Upper lobe of left lung (tissue), 4 donors: ENCODE results near the gene SPPL2A.

Source experiments
- CTCF ChIP-seq, 6 experiments: fragments of 450-650 bp in 4 of 6; fragments of 200-600 bp in 2 of 6; sonication (generic) in 2 of 6; IDR thresholded peaks; one replicate each; pipeline ENCODE4 v1.5.1; 2016 to 2019; ENCODE audit warnings: antibody characterized with exemption in 6 of 6
- POLR2A ChIP-seq, 4 donors: fragments of 450-650 bp; IDR thresholded peaks; one replicate each; pipeline ENCODE4 v1.5.1; 2016 to 2017; ENCODE audit warnings: antibody characterized with exemption in 4 of 4, mild to moderate bottlenecking in 2 of 4
- POLR2AphosphoS5 ChIP-seq, 2 donors: sonication (generic); formaldehyde crosslinking; IDR thresholded peaks; one replicate each; pipeline ENCODE4 v1.5.1; 2017; ENCODE audit warnings: antibody characterized with exemption in 2 of 2

- TF ChIP-seq POLR2AphosphoS5 (IDR thresholded peaks at IDR 0.05) (no peak), CTCF (IDR thresholded peaks at IDR 0.05) (no peak), POLR2A (IDR thresholded peaks at IDR 0.05) (no peak)
Observed at GRCh38 chr15:50710585-50710984, 54.9 kb downstream of the SPPL2A start.
